Loucy (cell line): ENCODE results near the gene OR2L5.

Experiments
- EZH2phosphoT487 ChIP-seq: fragments of 200-600 bp; IDR thresholded peaks from 2 replicates; pipeline ENCODE4 v1.6.1; 2018; ENCODE audit warnings: antibody characterized with exemption, mild to moderate bottlenecking, moderate library complexity, borderline replicate concordance
- TF ChIP-seq, protein P1 (sequence below): fragments of 200-600 bp; sonication (generic); conservative IDR thresholded peaks from 2 replicates; pipeline ENCODE4 v1.5.1; 2014; ENCODE audit warnings: mild to moderate bottlenecking, antibody characterized with exemption, low read length

GRCh38 chr1:248046536-248046935 is 33.1 kb downstream of the OR2L5 start, which contains the start of gene OR2L3:
- TF ChIP-seq, protein P1, sequence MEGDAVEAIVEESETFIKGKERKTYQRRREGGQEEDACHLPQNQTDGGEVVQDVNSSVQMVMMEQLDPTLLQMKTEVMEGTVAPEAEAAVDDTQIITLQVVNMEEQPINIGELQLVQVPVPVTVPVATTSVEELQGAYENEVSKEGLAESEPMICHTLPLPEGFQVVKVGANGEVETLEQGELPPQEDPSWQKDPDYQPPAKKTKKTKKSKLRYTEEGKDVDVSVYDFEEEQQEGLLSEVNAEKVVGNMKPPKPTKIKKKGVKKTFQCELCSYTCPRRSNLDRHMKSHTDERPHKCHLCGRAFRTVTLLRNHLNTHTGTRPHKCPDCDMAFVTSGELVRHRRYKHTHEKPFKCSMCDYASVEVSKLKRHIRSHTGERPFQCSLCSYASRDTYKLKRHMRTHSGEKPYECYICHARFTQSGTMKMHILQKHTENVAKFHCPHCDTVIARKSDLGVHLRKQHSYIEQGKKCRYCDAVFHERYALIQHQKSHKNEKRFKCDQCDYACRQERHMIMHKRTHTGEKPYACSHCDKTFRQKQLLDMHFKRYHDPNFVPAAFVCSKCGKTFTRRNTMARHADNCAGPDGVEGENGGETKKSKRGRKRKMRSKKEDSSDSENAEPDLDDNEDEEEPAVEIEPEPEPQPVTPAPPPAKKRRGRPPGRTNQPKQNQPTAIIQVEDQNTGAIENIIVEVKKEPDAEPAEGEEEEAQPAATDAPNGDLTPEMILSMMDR, result no peak
- TF ChIP-seq EZH2phosphoT487, result no peak
